Activated CD4-positive, CD25-positive, alpha-beta regulatory T cell (primary cell): ENCODE measurements around the gene YAF2.
A peak's percentile ranks its signal among the peaks of the same experiment; 100 is the strongest.

ENCODE experiments used
- DNase-seq, 4 experiments: peaks; one replicate each; lab custom pipeline; 2025; lab: John Stamatoyannopoulos, UW

YAF2 gene

GRCh38 chr12:42238240-42239140 lies at the start of gene YAF2:
Gene YAF2, minus strand, starts transcription at chr12:42238248. Its CDS starts 68 bp downstream, at chr12:42238180.
- DNase-seq, result peak; percentile 68 to 71 (median 69)

- DNase-seq, result no peak
These were observed 48.7 kb upstream of the YAF2 start for GRCh38 chr12:42286741-42287140.

- no peak for DNase-seq
These were observed 47.4 kb upstream of the YAF2 start for GRCh38 chr12:42285431-42285830.

DNA sequence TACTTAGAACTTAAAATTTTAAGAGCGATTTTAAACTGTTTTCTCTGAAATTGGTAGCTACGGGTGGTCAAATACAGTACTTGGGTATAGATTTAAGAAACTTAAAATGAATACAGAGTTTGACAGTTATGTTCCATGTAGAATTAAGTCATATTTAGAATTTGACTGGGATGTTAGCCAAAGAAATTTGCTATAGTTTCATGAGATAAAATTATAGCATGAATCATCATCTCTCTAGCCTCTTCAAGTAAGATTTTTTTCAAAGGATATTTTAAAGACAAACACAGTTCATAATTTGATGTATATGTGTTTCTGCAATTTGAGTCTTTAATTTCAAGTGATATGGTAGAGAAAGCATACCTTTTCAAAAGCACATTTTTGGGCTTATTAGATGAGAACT lies 46.8 kb upstream of the YAF2 start:
- no peak for DNase-seq

- DNase-seq, result no peak
These were observed 46.1 kb upstream of the YAF2 start for GRCh38 chr12:42284157-42284556.

DNA sequence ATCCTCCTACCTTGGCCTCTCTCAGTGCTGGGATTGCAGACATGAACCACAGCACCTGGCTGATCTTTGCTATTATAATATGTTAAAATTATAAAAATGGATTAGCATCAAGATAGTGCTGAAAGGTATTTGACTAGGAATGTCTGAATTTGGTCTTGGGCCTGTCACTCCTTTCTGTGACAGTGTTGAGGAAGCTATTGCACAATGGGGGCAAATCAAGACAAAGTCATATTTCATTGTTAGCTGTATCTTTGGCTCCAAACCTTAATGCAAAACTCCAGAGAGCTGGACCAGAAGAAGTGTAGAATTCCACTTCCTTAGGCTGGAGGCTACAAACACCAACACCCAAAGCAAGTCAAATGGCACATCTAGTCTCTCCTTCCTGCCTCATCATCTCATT lies 45.7 kb upstream of the YAF2 start:
- no peak for DNase-seq

DNA sequence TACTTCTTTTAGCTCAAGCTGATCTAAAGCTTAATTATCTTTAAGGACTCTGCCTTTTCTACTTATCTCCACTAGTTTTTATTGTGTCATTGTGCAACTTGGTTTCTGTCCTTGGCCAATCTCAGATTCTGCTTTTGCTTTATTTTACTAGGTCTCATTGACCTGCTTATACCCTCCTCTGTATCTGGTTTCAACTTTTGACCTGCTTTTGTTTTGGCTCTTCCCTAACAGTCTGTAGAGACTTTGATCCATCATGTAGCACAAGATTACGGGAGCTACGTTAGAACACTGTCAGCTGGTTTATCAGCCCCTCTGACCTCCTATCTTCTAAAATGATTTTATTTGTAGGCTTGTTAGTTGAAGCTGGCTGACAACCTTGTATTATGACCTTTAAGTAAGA lies 44.2 kb upstream of the YAF2 start:
- no peak for DNase-seq

- DNase-seq, result no peak
These were observed 43.8 kb upstream of the YAF2 start for GRCh38 chr12:42281844-42282243.

DNA sequence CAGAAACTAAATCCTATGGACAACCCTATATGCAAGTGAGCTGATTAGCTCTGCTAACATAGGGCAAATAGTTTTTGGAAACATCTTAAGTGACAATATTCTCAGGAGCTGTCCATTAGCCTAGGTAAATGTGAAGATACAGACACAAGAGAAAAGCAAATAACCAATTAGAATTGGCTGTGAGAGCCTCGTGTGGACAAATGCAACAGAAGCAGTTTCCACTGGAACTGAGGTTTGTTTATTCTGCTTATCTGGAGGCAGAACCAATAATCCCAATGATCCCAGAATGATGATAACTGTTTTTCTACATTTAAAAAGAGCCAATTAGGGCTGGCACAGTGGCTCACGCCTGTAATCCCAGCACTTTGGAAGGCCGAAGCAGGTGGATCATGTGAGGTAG lies 43.2 kb upstream of the YAF2 start:
- DNase-seq, result no peak

DNA sequence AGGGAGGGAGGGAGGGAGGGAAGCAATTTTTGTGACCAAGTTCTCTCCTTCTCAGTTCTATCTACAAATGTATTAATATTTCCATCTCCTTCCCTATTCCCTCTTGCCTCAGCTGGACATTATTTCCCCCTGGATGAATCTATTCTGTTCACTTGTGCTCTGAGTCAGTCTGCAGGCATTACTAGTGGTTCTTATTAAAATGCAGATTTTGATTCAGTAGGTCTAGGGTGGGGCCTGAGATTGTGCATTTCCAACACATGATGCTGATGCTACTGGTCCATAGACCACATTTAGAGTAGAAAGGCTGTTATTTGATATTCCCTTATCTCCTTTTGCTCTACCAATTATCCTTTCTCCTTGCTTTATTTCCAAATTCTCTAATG lies 40.1 kb upstream of the YAF2 start:
- DNase-seq, result no peak

GRCh38 chr12:42277396-42278127 lies 39.5 kb upstream of the YAF2 start:
- DNase-seq, result no peak

- no peak for DNase-seq
These were observed 37.5 kb upstream of the YAF2 start for GRCh38 chr12:42275499-42275898.

- DNase-seq, result no peak
These were observed 35.7 kb upstream of the YAF2 start for GRCh38 chr12:42273706-42274105.

- DNase-seq, result no peak
These were observed 32.5 kb upstream of the YAF2 start for GRCh38 chr12:42270596-42270995.

DNA sequence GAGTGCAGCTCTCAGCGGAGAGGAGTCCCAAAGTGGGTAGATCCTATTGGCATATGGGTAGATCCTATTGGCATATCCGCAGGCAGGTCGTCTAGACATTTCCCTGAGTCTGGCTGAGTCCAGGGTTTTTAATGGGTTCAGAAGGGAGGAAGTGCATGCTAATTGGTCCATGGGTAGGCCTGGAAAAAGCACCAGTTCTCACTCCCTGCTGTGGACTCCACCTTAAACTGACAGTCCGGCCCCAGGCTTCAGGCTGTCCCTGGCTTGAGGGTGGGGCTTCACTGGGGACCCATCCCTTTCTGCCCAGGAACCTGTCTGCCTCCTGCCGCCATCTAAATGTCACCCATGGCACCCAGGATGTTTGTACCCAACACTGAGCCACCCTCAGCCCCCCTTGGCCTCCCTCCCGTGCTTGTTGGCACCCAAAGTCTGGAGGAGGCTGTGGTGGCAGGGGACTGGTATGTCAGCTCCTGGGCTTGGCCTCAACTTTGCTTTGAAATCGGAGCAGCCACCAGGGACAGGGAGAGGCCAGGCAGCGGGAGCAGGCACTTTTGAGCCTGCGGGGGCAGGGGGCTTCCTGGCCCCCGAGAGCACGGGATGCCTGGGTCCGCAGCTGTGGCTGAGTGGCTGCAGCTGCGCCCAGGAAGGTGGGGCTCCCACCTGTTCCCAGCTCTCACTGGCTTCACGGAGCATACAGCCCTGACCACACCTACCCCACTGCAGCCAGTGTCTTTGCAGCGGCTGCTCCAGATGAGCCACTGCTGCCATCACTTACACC lies 29.6 kb upstream of the YAF2 start:
- no peak for DNase-seq

DNA sequence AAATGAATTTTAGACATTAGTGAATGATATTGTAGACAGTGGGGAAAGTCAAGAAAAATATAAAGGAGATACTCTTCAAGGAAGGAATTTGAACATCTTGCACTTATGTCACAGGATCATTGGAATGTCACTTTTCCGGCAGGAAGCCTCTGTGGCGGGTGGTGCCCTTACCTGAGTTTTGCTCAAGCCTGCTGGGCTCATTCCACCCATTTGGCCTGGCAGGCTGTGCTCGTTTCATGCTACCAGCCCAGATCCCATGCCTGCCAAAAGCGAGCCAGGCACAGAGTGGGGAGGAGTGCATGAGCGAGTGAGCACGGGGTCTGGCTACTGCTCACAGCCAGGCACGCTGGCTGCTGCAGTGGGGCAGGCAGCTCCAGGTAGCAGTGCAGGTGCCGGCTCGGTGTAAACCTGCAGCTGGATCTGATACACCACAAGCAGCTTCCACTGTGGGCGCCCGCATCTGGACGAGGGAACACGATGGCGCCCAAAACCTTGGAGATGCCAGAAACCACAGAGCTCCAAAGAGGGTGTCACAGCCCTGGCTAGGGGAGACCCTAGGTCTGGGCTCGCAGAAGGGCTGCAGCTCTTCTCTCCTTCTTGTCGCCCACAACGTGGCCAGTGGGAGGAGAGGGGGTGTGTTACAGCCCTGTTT lies 28.7 kb upstream of the YAF2 start:
- no peak for DNase-seq

DNA sequence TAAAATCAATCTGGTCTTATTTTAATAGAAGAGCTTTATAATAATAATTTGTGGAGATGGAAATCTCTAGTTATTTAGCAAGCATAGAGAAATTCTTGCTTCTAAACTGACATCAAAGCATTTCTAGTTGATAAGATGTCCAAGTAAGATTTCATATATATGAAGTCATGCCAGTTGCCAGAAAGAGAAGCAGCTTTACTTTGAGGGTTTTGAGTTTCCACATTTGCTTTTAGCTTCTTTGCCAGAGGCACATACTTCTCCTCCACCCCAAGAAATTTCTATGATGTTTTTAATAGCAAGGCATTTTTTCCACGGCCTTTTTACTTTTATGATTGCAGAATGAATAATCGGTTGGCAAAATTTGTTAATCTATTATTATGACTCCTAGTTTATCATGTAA lies 24.2 kb upstream of the YAF2 start:
- no peak for DNase-seq

- no peak for DNase-seq
These were observed 23.7 kb upstream of the YAF2 start for GRCh38 chr12:42261708-42262107.

DNA sequence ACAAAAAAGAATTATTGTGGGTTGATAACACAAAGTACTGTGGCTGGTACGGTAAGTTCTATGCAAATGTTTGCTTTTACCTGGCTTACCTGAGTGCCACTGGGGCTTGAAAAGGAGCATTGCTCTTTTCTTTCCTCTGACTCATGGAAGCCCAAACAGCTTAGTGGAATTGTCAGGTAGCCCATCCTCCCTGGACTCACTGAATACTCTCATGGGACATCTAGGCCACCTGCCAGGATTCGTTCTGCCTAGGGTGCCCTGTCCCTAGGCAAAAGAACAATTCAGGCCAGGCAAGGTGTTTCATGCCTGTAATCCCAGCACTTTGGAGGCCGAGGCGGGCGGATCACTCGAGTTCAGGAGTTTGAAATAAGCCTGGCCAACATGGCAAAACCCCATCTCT lies 22.5 kb upstream of the YAF2 start:
- no peak for DNase-seq

DNA sequence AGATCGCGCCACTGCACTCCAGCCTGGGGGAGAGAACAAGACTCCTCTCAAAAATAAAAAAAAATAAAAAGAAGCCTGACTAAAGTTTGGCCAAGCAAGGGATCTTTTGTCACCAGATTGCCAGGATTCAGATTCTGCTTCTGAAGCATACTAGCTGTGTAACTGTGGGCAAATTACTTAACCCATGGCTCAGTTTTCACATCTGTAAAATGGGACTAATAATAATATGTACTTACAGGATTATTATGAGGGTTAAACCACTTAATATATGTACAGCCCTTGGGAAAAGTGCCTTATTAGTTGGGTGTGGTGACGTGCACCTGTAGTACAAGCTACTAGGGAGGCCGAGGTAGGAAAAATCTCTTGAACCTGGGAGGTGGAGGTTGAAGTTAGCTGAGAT lies 21.7 kb upstream of the YAF2 start:
- DNase-seq, result no peak

GRCh38 chr12:42255866-42256261 lies 17.8 kb upstream of the YAF2 start:
- no peak for DNase-seq

- no peak for DNase-seq
These were observed 17.3 kb upstream of the YAF2 start for GRCh38 chr12:42255221-42255865.
